ENCODE measurements around the gene ATP2A3.

The ATP2A3 gene

DNA sequence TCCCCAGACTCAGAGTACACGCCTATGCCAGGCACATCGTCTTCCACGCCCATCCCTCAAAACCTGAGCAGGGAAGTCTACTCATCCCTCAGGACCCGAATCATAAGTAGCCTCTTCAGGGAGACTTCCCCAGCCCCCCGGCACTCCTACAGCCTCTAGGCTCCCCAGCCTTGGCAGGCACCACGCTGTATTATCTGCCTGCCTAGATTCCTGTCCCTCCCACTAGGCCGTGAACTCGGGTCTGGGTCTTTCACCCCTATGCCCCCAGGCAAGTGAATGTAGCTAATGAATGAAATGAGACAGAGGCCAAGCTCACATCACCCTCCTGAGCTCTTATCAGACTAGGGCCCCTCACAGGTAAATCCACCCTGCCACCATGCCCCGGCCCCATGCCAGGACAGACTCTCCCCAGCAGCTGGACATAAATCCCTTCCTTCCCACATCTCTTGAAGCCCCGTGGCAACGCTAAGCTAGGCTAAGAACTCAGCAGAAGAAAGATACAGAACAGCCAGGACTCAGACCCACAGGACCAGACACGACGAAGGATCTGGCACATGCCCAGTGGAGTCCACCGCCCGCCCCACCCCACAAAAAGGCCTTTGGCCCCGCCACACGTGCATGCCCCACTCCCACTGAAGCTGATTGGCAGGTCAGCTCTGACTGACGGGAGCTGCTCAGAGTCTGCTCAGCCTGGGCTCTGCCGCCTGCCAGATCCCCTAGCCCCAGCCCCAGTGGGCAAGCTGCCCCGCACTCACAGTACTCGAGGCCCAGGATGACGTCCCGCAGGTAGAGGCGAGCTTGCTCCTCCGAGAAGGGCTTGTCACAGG lies 84.4 kb downstream of the ATP2A3 start:
- no peak overlapping the region for H3K27ac ChIP-seq
- no peak for DNase-seq (ENCODE audit: low read depth, low spot score)

DNA sequence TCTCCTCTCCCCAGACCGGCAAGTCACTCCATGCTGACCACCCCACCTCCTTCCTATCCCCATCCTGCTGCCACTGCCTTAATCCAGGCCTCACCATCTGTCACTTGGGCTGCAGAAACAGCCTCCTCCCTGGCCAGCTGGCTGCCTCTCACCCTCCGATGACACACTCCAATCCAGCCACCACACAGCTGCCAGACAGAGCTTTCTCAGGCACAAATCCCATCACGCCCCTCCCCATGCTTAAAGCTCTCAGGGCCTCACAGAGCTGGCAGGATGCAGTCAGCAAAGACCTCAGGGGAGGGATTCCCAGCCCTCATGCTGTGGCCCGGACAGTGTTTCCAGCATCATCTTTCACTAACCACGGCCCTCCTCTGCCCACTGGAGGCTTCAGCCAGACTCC lies 85.1 kb downstream of the ATP2A3 start:
- no peak for DNase-seq (ENCODE audit: low read depth, low spot score)
- no peak overlapping the region for H3K27ac ChIP-seq

DNA sequence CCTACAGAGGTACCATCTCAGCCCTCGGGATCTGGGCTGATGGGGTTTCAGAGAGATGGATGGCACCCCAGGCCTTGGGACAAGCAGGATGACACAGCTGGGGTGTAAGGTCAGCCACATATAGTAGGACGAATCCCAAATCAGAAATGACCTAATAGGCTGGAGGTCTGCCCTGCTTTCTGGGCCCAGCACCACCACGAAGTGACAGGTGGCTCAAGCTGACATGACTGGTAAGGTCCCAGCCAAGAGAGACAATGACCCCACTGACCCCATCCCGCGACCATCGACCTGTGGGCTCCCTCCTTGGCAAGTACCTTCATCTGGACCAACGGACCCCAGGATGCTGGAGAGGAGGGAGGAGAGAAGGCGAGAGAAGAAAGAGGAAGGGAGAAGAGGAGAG lies 87.0 kb downstream of the ATP2A3 start:
- DNase-seq (ENCODE audit: low read depth, low spot score): no peak
- no peak overlapping the region for H3K27ac ChIP-seq

DNA sequence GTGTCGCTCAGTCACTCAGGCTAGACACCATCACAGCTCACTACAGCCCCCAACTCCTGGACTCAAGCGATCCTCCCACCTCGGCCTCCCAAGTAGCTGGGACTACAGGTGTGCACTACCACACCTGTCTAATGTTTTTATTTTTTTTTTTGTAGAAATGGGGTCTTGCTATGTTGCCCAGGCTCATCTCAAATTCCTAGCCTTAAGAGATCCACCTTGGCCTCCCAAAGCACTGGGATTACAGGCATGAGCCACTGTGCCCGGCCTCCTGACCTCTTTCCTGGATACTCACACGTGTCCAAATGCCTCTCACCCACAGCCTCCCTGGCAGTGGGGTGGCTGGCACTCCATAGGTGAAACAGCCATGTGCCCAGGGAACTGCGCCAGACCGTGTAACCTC lies 88.9 kb downstream of the ATP2A3 start:
- no peak overlapping the region for H3K27ac ChIP-seq
- DNase-seq (ENCODE audit: low read depth, low spot score): no peak

All from epithelial cell of prostate (primary cell).